Ishikawa (cell line): Measurements from ENCODE around the gene KCNJ4.

Experiments
- TCF12 ChIP-seq: IDR thresholded peaks from 2 replicates; pipeline ENCODE4 v1.6.1; 2012; ENCODE audit warnings: low read depth
- ZBTB7A ChIP-seq: IDR thresholded peaks from 2 replicates; pipeline ENCODE4 v1.6.1; 2012; ENCODE audit warnings: low read depth
- TF ChIP-seq, protein P1 (sequence below): IDR thresholded peaks from 2 replicates; pipeline ENCODE4 v1.6.1; 2012

DNA sequence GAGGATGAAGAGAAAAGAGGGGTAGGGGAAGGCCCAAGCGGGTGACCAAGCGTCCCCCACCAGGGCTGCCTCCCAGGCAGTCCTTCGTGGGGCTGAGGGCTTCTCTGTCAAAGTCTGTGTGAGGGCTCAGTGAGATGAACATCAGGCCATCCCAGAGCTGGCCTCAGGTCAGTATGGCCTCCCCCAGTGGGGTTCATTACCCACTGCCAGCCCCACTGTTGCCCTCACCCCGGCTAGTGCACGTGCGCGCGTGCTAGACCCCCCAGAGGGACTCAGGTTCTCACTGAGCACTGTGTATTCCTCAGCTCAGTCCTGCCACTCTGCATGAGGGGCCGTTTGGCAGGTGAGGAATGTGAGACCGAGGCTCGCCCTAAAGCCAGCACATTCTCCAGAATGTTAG is 16.2 kb upstream of the KCNJ4 start:
- TF ChIP-seq ZBTB7A: no peak
- TF ChIP-seq, protein P1, sequence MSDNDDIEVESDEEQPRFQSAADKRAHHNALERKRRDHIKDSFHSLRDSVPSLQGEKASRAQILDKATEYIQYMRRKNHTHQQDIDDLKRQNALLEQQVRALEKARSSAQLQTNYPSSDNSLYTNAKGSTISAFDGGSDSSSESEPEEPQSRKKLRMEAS: no peak
- TF ChIP-seq TCF12: no peak
